ENCODE data around the gene ZNF611. TPM values are rescaled to one million over a fixed set of nuclear protein-coding genes. Genes with fewer than 3 reads are reported as not detected.
"Not testable (repeated sequence)": the region's sequence is repeated elsewhere in the genome, so short reads cannot be mapped to it uniquely, and the experiment has no call there.

ZNF611 gene
- total RNA-seq, 1 donor from 2014 or later = 16.1 TPM

GRCh38 chr19:52710538-52710937 is 24.3 kb downstream of the ZNF611 start:
- Mint-ChIP-seq H3K27ac (ENCODE audit: unreplicated experiment) (no peak overlapping the region), H3K4me3 (ENCODE audit: unreplicated experiment) (no peak overlapping the region), H3K27me3 (ENCODE audit: unreplicated experiment) (no peaks in the 10 kb centered on the region), H3K4me1 (ENCODE audit: unreplicated experiment) (peaks cover 3% of the 10 kb centered on the region), H3K36me3 (ENCODE audit: unreplicated experiment) (peaks cover 72% of the 10 kb centered on the region), H3K9me3 (ENCODE audit: unreplicated experiment) (peaks cover 21% of the 10 kb centered on the region)
- TF ChIP-seq, protein P1, sequence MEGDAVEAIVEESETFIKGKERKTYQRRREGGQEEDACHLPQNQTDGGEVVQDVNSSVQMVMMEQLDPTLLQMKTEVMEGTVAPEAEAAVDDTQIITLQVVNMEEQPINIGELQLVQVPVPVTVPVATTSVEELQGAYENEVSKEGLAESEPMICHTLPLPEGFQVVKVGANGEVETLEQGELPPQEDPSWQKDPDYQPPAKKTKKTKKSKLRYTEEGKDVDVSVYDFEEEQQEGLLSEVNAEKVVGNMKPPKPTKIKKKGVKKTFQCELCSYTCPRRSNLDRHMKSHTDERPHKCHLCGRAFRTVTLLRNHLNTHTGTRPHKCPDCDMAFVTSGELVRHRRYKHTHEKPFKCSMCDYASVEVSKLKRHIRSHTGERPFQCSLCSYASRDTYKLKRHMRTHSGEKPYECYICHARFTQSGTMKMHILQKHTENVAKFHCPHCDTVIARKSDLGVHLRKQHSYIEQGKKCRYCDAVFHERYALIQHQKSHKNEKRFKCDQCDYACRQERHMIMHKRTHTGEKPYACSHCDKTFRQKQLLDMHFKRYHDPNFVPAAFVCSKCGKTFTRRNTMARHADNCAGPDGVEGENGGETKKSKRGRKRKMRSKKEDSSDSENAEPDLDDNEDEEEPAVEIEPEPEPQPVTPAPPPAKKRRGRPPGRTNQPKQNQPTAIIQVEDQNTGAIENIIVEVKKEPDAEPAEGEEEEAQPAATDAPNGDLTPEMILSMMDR (IDR thresholded peaks at IDR 0.05) = no peak
- DNase-seq (ENCODE audit: extremely low spot score, unreplicated experiment) = no peak

GRCh38 chr19:52705615-52706014 is 29.2 kb downstream of the ZNF611 start:
- DNase-seq (ENCODE audit: extremely low spot score, unreplicated experiment); H3K27ac Mint-ChIP-seq (ENCODE audit: unreplicated experiment); H3K27me3 Mint-ChIP-seq (ENCODE audit: unreplicated experiment); H3K4me3 Mint-ChIP-seq (ENCODE audit: unreplicated experiment); H3K4me1 Mint-ChIP-seq (ENCODE audit: unreplicated experiment): not testable (repeated sequence)
- Mint-ChIP-seq H3K36me3 (ENCODE audit: unreplicated experiment) (peaks cover 58% of the 10 kb centered on the region), H3K9me3 (ENCODE audit: unreplicated experiment) (peaks cover 35% of the 10 kb centered on the region)

GRCh38 chr19:52703917-52704316 is 30.9 kb downstream of the ZNF611 start:
- H3K36me3 Mint-ChIP-seq (ENCODE audit: unreplicated experiment) = peaks cover 51% of the 10 kb centered on the region
- no peak overlapping the region for H3K27ac Mint-ChIP-seq (ENCODE audit: unreplicated experiment)

DNA sequence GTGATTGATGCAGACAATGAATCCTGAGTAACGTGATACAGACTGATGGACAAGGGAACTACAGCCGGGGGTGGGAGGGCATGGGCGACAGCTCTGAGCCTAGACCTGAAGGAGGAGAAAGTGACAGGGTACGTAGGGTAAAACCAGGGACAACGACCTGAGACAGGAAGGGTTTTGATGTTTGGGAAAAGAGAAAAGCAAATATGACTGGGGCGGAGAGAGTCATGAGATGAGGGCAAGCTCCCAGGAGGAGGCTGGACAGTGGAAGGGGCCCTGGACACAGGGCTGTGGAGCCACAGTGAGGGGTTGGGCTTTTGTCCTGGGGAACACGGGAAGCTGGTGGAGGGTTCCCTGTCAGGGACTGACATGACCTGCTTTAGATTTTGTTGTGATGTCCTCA is 34.2 kb downstream of the ZNF611 start:
- no peaks in the 10 kb centered on the region for H3K27me3 Mint-ChIP-seq (ENCODE audit: unreplicated experiment)
- peaks cover 23% of the 10 kb centered on the region for H3K9me3 Mint-ChIP-seq (ENCODE audit: unreplicated experiment)
- no peak overlapping the region for H3K4me3 Mint-ChIP-seq (ENCODE audit: unreplicated experiment)
- H3K27ac Mint-ChIP-seq (ENCODE audit: unreplicated experiment) = no peak overlapping the region
- TF ChIP-seq, protein P1 (IDR thresholded peaks at IDR 0.05) = no peak
- no peak for DNase-seq (ENCODE audit: extremely low spot score, unreplicated experiment)
- H3K36me3 Mint-ChIP-seq (ENCODE audit: unreplicated experiment) = peaks cover 24% of the 10 kb centered on the region
- H3K4me1 Mint-ChIP-seq (ENCODE audit: unreplicated experiment) = no peaks in the 10 kb centered on the region

More at GRCh38 chr19:52703917-52704316, 30.9 kb downstream of the ZNF611 start:
- no peak for DNase-seq (ENCODE audit: extremely low spot score, unreplicated experiment)
- Mint-ChIP-seq H3K9me3 (ENCODE audit: unreplicated experiment) (peaks cover 37% of the 10 kb centered on the region), H3K4me1 (ENCODE audit: unreplicated experiment) (no peaks in the 10 kb centered on the region), H3K4me3 (ENCODE audit: unreplicated experiment) (no peak overlapping the region), H3K27me3 (ENCODE audit: unreplicated experiment) (no peaks in the 10 kb centered on the region)
- TF ChIP-seq, protein P1 (IDR thresholded peaks at IDR 0.05) = no peak

DNA sequence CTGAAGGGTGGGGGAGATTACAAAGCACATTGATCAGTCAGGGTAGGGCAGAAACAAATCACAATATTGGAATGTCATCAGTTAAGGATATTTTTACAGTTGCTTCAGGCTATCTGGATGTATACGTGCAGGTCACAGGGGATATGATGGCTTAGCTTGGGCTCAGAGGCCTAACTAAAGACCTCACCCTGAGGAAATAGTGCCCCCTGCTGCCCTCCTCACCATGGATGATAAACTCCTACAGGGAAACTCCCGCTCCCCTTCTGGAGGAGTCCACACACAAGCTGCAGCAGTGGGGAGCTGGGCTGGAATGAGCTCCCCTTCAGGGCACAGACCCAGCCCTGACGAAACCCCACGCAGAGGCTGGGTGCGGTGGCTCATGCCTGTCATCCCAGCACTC is 35.3 kb downstream of the ZNF611 start:
- H3K4me3 Mint-ChIP-seq (ENCODE audit: unreplicated experiment); DNase-seq (ENCODE audit: extremely low spot score, unreplicated experiment); H3K27me3 Mint-ChIP-seq (ENCODE audit: unreplicated experiment); H3K4me1 Mint-ChIP-seq (ENCODE audit: unreplicated experiment); H3K27ac Mint-ChIP-seq (ENCODE audit: unreplicated experiment): not testable (repeated sequence)
- Mint-ChIP-seq H3K36me3 (ENCODE audit: unreplicated experiment) (peaks cover 13% of the 10 kb centered on the region), H3K9me3 (ENCODE audit: unreplicated experiment) (peaks cover 11% of the 10 kb centered on the region)

DNA sequence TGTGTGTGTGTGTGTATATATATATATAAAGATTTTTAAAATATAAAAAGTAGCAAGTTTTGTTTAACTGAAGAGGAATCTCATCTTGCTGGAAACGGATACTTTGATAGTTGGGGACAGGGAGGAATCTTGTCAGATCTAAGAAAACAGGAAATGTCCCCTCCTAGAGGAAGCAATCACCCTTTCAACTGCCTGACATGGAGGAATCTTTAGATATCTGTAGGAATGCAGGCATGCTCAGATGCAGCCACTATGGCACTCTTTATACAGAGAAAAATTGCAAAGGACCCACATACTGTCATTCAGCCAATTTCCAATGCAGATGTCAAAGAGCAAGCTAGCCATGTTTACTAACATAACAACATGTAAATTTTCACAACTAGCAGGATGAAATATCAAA is 38.8 kb downstream of the ZNF611 start:
- peaks cover 11% of the 10 kb centered on the region for H3K9me3 Mint-ChIP-seq (ENCODE audit: unreplicated experiment)
- no peak overlapping the region for H3K27ac Mint-ChIP-seq (ENCODE audit: unreplicated experiment)
- peaks cover 6% of the 10 kb centered on the region for H3K4me1 Mint-ChIP-seq (ENCODE audit: unreplicated experiment)
- no peak overlapping the region for H3K4me3 Mint-ChIP-seq (ENCODE audit: unreplicated experiment)
- DNase-seq (ENCODE audit: extremely low spot score, unreplicated experiment) = no peak
- no peaks in the 10 kb centered on the region for H3K27me3 Mint-ChIP-seq (ENCODE audit: unreplicated experiment)
- H3K36me3 Mint-ChIP-seq (ENCODE audit: unreplicated experiment) = peaks cover 7% of the 10 kb centered on the region
- TF ChIP-seq, protein P1 (IDR thresholded peaks at IDR 0.05) = no peak
